GM23338 (cell line): Measurements from ENCODE around the gene MYO19. TPM values are rescaled to one million over a fixed set of nuclear protein-coding genes. Genes with fewer than 3 reads are reported as not detected.

Experiments
- ATAC-seq: fragments of 200-7000 bp; cut with Tn5 transposase; 3 replicates; pipeline ENCODE4 v1.9.1; 2020
- DNase-seq: peaks from one replicate; pipeline ENCODE4 v3.0.0-alpha.2; 2015; ENCODE audit warnings: low spot score
- H2AFZ ChIP-seq: fragments of 200-600 bp; sonication (generic); 2 replicates; pipeline ENCODE4 v1.8.0; 2016; ENCODE audit warnings: antibody characterized with exemption, mild to moderate bottlenecking, moderate library complexity
- H3F3A ChIP-seq: fragments of 200-600 bp; sonication (generic); replicated peaks from 2 replicates; pipeline ENCODE4 v1.8.0; 2017; ENCODE audit warnings: antibody characterized with exemption, mixed run types, low read depth
- H3K27ac ChIP-seq: fragments of 200-600 bp; sonication (generic); 2 replicates; pipeline ENCODE4 v1.6.1; 2016; ENCODE audit warnings: low read depth
- H3K27me3 ChIP-seq: fragments of 200-600 bp; sonication (generic); 2 replicates; pipeline ENCODE4 v1.8.0; 2016; ENCODE audit warnings: mild to moderate bottlenecking, mixed run types, moderate library complexity; ENCODE audit not compliant: insufficient read depth
- H3K36me3 ChIP-seq: fragments of 200-600 bp; sonication (generic); 2 replicates; pipeline ENCODE4 v1.8.0; 2016; ENCODE audit warnings: mild to moderate bottlenecking; ENCODE audit not compliant: insufficient read depth
- H3K4me1 ChIP-seq: fragments of 200-600 bp; sonication (generic); 2 replicates; pipeline ENCODE4 v1.8.0; 2016; ENCODE audit warnings: mild to moderate bottlenecking, moderate library complexity; ENCODE audit not compliant: insufficient read depth
- H3K4me2 ChIP-seq: fragments of 200-600 bp; sonication (generic); 2 replicates; pipeline ENCODE4 v1.7.1; 2017; ENCODE audit warnings: mixed run types
- H3K4me3 ChIP-seq: fragments of 200-600 bp; sonication (generic); 2 replicates; pipeline ENCODE4 v1.6.1; 2016; ENCODE audit warnings: mixed run types
- H3K79me2 ChIP-seq: fragments of 200-600 bp; sonication (generic); replicated peaks from 2 replicates; pipeline ENCODE4 v1.8.0; 2017; ENCODE audit warnings: mild to moderate bottlenecking; ENCODE audit not compliant: insufficient read depth
- H3K9me2 ChIP-seq: fragments of 200-600 bp; sonication (generic); 2 replicates; pipeline ENCODE4 v1.8.0; 2017; ENCODE audit not compliant: insufficient read depth
- H4K20me1 ChIP-seq: fragments of 200-600 bp; sonication (generic); replicated peaks from 2 replicates; pipeline ENCODE4 v1.8.0; 2017; ENCODE audit warnings: mild to moderate bottlenecking; ENCODE audit not compliant: insufficient read depth
- H3K27ac Mint-ChIP-seq: 2 replicates; pipeline ENCODE4 v1.8.0; 2020; ENCODE audit warnings: inconsistent platforms, mild to moderate bottlenecking, moderate library complexity, mixed read lengths
- H3K27me3 Mint-ChIP-seq: 3 replicates; pipeline ENCODE4 v1.8.0; 2022; ENCODE audit warnings: low read depth, mild to moderate bottlenecking, moderate library complexity, mixed read lengths, inconsistent platforms; ENCODE audit not compliant: insufficient read depth, poor library complexity
- H3K36me3 Mint-ChIP-seq: 3 replicates; pipeline ENCODE4 v1.8.0; 2021; ENCODE audit warnings: low read depth, mild to moderate bottlenecking, inconsistent platforms, moderate library complexity, mixed read lengths
- H3K4me1 Mint-ChIP-seq: 3 replicates; pipeline ENCODE4 v1.8.0; 2020; ENCODE audit warnings: mild to moderate bottlenecking, inconsistent platforms, mixed read lengths
- H3K4me3 Mint-ChIP-seq: 3 replicates; pipeline ENCODE4 v1.8.0; 2021; ENCODE audit warnings: moderate library complexity, mild to moderate bottlenecking, inconsistent platforms, mixed read lengths
- H3K9me3 Mint-ChIP-seq: 3 replicates; pipeline ENCODE4 v1.8.0; 2020; ENCODE audit warnings: moderate library complexity, mild to moderate bottlenecking, inconsistent platforms, mixed read lengths
- CREB1 ChIP-seq: fragments of 250-450 bp; sonication (Bioruptor Pico); IDR thresholded peaks from 2 replicates; pipeline ENCODE4 v1.5.0; 2020; ENCODE audit warnings: low read depth, mild to moderate bottlenecking, moderate library complexity
- EZH2 ChIP-seq: fragments of 200-600 bp; sonication (generic); IDR thresholded peaks from one replicate; pipeline ENCODE4 v1.8.0; 2017; ENCODE audit warnings: antibody characterized with exemption, mild to moderate bottlenecking, low read depth; ENCODE audit not compliant: unreplicated experiment
- EZH2phosphoT487 ChIP-seq: fragments of 200-600 bp; sonication (generic); IDR thresholded peaks from one replicate; pipeline ENCODE4 v1.8.1; 2018; ENCODE audit warnings: antibody characterized with exemption; ENCODE audit not compliant: unreplicated experiment
- JUNB ChIP-seq: IDR thresholded peaks from one replicate; pipeline ENCODE4 v1.6.1; 2016; ENCODE audit warnings: antibody characterized with exemption; ENCODE audit not compliant: unreplicated experiment
- NANOG ChIP-seq: IDR thresholded peaks from 2 replicates; pipeline ENCODE4 v1.6.1; 2016; ENCODE audit warnings: antibody characterized with exemption, borderline replicate concordance
- POLR2AphosphoS5 ChIP-seq: IDR thresholded peaks from 2 replicates; pipeline ENCODE4 v1.6.1; 2016; ENCODE audit warnings: antibody characterized with exemption, low read depth
- STAT1 ChIP-seq: IDR thresholded peaks from one replicate; pipeline ENCODE4 v1.6.1; 2016; ENCODE audit warnings: antibody characterized with exemption; ENCODE audit not compliant: unreplicated experiment
- ZNF114 ChIP-seq: fragments of 250-450 bp; sonication (Bioruptor Pico); IDR thresholded peaks from 2 replicates; pipeline ENCODE4 v1.5.0; 2020; ENCODE audit warnings: mild to moderate bottlenecking, moderate library complexity
- ZNF331 ChIP-seq: fragments of 250-450 bp; sonication (Bioruptor Pico); IDR thresholded peaks from 2 replicates; pipeline ENCODE4 v1.5.0; 2020; ENCODE audit warnings: low read depth, mild to moderate bottlenecking, moderate library complexity
- polyA plus RNA-seq: library from polyadenylated mRNA; unstranded; fragments of >200 nt; fragmentation: Nextera tagmentation; extraction: Ambion mirVana; gene quantifications from 2 replicates; pipeline ENCODE4 v1.2.1, GENCODE V29; 2016
- total RNA-seq: library from RNA; depleted of rRNA; stranded (reverse); fragments of >200 nt; shearing (Covaris generic); gene quantifications from 2 replicates; pipeline ENCODE4 v1.2.3, GENCODE V29; 2014
- TF ChIP-seq, protein P1 (sequence below), 2 experiments: fragments of 200-600 bp in 1 of 2; sonication (generic) in 1 of 2; conservative IDR thresholded peaks; 2 replicates each; pipeline versions ENCODE4 v1.5.1 to v1.6.1; 2016 to 2017; ENCODE audit warnings: antibody characterized with exemption in 2 of 2, low read depth in 2 of 2, mild to moderate bottlenecking in 2 of 2, moderate library complexity in 1 of 2
- TF ChIP-seq, protein P2 (sequence below): IDR thresholded peaks from 2 replicates; pipeline ENCODE4 v1.6.1; 2016; ENCODE audit warnings: antibody characterized with exemption
- TF ChIP-seq, protein P3 (sequence below): IDR thresholded peaks from one replicate; pipeline ENCODE4 v1.6.1; 2018; ENCODE audit warnings: antibody characterized with exemption; ENCODE audit not compliant: unreplicated experiment
- TF ChIP-seq, protein P4 (sequence below): fragments of 250-450 bp; sonication (Bioruptor Pico); IDR thresholded peaks from 2 replicates; pipeline ENCODE4 v1.5.0; 2020; ENCODE audit warnings: mild to moderate bottlenecking, moderate library complexity

Gene MYO19
- total and polyA plus RNA-seq, 2 experiments from 2014 or later = 37.9 to 150 TPM

DNA sequence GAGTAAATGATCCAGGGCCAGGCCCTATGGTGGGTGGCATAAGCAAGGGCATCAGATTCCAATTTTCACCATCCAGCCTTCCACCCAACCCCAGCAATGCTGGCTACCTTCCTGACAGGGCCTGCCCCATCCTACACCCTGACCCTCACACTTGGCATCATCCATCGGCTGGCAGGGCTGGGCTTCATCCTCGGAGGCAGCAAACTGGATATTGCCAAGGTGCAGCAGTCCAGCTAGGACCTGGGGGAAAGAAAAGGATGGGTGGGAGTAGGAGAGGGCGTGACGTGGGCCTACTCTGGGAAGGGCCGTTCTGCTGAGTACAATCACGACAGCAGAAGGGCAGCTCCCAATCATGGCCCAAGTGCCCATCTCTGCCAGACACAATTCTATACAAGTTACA lies 23.5 kb downstream of the MYO19 start:
- no peaks in the 10 kb centered on the region for H3K79me2 ChIP-seq
- no peak for TF ChIP-seq ZNF114 (CRISPR knock-in tag)
- TF ChIP-seq STAT1 = no peak
- no peak for TF ChIP-seq JUNB
- no peak for TF ChIP-seq EZH2phosphoT487
- TF ChIP-seq, protein P1, sequence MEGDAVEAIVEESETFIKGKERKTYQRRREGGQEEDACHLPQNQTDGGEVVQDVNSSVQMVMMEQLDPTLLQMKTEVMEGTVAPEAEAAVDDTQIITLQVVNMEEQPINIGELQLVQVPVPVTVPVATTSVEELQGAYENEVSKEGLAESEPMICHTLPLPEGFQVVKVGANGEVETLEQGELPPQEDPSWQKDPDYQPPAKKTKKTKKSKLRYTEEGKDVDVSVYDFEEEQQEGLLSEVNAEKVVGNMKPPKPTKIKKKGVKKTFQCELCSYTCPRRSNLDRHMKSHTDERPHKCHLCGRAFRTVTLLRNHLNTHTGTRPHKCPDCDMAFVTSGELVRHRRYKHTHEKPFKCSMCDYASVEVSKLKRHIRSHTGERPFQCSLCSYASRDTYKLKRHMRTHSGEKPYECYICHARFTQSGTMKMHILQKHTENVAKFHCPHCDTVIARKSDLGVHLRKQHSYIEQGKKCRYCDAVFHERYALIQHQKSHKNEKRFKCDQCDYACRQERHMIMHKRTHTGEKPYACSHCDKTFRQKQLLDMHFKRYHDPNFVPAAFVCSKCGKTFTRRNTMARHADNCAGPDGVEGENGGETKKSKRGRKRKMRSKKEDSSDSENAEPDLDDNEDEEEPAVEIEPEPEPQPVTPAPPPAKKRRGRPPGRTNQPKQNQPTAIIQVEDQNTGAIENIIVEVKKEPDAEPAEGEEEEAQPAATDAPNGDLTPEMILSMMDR (conservative IDR thresholded peaks at IDR 0.05; ENCODE audit: low read depth in 2 of 2) = no peak
- TF ChIP-seq EZH2 = no peak
- TF ChIP-seq, protein P2, sequence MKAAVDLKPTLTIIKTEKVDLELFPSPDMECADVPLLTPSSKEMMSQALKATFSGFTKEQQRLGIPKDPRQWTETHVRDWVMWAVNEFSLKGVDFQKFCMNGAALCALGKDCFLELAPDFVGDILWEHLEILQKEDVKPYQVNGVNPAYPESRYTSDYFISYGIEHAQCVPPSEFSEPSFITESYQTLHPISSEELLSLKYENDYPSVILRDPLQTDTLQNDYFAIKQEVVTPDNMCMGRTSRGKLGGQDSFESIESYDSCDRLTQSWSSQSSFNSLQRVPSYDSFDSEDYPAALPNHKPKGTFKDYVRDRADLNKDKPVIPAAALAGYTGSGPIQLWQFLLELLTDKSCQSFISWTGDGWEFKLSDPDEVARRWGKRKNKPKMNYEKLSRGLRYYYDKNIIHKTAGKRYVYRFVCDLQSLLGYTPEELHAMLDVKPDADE = no peak
- TF ChIP-seq, protein P3, sequence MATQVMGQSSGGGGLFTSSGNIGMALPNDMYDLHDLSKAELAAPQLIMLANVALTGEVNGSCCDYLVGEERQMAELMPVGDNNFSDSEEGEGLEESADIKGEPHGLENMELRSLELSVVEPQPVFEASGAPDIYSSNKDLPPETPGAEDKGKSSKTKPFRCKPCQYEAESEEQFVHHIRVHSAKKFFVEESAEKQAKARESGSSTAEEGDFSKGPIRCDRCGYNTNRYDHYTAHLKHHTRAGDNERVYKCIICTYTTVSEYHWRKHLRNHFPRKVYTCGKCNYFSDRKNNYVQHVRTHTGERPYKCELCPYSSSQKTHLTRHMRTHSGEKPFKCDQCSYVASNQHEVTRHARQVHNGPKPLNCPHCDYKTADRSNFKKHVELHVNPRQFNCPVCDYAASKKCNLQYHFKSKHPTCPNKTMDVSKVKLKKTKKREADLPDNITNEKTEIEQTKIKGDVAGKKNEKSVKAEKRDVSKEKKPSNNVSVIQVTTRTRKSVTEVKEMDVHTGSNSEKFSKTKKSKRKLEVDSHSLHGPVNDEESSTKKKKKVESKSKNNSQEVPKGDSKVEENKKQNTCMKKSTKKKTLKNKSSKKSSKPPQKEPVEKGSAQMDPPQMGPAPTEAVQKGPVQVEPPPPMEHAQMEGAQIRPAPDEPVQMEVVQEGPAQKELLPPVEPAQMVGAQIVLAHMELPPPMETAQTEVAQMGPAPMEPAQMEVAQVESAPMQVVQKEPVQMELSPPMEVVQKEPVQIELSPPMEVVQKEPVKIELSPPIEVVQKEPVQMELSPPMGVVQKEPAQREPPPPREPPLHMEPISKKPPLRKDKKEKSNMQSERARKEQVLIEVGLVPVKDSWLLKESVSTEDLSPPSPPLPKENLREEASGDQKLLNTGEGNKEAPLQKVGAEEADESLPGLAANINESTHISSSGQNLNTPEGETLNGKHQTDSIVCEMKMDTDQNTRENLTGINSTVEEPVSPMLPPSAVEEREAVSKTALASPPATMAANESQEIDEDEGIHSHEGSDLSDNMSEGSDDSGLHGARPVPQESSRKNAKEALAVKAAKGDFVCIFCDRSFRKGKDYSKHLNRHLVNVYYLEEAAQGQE = no peak
- TF ChIP-seq, protein P4, sequence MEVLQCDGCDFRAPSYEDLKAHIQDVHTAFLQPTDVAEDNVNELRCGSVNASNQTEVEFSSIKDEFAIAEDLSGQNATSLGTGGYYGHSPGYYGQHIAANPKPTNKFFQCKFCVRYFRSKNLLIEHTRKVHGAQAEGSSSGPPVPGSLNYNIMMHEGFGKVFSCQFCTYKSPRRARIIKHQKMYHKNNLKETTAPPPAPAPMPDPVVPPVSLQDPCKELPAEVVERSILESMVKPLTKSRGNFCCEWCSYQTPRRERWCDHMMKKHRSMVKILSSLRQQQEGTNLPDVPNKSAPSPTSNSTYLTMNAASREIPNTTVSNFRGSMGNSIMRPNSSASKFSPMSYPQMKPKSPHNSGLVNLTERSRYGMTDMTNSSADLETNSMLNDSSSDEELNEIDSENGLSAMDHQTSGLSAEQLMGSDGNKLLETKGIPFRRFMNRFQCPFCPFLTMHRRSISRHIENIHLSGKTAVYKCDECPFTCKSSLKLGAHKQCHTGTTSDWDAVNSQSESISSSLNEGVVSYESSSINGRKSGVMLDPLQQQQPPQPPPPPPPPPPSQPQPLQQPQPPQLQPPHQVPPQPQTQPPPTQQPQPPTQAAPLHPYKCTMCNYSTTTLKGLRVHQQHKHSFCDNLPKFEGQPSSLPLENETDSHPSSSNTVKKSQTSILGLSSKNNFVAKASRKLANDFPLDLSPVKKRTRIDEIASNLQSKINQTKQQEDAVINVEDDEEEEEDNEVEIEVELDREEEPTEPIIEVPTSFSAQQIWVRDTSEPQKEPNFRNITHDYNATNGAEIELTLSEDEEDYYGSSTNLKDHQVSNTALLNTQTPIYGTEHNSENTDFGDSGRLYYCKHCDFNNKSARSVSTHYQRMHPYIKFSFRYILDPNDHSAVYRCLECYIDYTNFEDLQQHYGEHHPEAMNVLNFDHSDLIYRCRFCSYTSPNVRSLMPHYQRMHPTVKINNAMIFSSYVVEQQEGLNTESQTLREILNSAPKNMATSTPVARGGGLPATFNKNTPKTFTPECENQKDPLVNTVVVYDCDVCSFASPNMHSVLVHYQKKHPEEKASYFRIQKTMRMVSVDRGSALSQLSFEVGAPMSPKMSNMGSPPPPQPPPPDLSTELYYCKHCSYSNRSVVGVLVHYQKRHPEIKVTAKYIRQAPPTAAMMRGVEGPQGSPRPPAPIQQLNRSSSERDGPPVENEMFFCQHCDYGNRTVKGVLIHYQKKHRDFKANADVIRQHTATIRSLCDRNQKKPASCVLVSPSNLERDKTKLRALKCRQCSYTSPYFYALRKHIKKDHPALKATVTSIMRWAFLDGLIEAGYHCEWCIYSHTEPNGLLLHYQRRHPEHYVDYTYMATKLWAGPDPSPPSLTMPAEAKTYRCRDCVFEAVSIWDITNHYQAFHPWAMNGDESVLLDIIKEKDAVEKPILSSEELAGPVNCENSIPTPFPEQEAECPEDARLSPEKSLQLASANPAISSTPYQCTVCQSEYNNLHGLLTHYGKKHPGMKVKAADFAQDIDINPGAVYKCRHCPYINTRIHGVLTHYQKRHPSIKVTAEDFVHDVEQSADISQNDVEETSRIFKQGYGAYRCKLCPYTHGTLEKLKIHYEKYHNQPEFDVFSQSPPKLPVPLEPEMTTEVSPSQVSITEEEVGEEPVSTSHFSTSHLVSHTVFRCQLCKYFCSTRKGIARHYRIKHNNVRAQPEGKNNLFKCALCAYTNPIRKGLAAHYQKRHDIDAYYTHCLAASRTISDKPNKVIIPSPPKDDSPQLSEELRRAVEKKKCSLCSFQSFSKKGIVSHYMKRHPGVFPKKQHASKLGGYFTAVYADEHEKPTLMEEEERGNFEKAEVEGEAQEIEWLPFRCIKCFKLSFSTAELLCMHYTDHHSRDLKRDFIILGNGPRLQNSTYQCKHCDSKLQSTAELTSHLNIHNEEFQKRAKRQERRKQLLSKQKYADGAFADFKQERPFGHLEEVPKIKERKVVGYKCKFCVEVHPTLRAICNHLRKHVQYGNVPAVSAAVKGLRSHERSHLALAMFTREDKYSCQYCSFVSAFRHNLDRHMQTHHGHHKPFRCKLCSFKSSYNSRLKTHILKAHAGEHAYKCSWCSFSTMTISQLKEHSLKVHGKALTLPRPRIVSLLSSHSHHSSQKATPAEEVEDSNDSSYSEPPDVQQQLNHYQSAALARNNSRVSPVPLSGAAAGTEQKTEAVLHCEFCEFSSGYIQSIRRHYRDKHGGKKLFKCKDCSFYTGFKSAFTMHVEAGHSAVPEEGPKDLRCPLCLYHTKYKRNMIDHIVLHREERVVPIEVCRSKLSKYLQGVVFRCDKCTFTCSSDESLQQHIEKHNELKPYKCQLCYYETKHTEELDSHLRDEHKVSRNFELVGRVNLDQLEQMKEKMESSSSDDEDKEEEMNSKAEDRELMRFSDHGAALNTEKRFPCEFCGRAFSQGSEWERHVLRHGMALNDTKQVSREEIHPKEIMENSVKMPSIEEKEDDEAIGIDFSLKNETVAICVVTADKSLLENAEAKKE = no peak
- no peak for TF ChIP-seq NANOG
- no peak for TF ChIP-seq POLR2AphosphoS5
- TF ChIP-seq CREB1 (CRISPR knock-in tag) = no peak
- no peak for TF ChIP-seq ZNF331 (CRISPR knock-in tag)
- Mint-ChIP-seq H3K36me3 (peaks cover 94% of the 10 kb centered on the region), H3K27ac (no peak overlapping the region), H3K4me1 (no peaks in the 10 kb centered on the region), H3K9me3 (no peaks in the 10 kb centered on the region), H3K4me3 (no peak overlapping the region), H3K27me3 (peaks cover 9% of the 10 kb centered on the region)
- H3K36me3 ChIP-seq = peaks cover 6% of the 10 kb centered on the region; the same call in 1 of the 2 replicates
- no peak overlapping the region for H3K4me2 ChIP-seq
- ATAC-seq = no peak
- DNase-seq = no peak
- no peaks in the 10 kb centered on the region for H3K4me1 ChIP-seq
- H3K27me3 ChIP-seq = no peaks in the 10 kb centered on the region
- no peaks in the 10 kb centered on the region for H3F3A ChIP-seq
- H2AFZ ChIP-seq = no peak overlapping the region
- H3K9me2 ChIP-seq = no peaks in the 10 kb centered on the region
- no peak overlapping the region for H3K4me3 ChIP-seq
- no peak overlapping the region for H3K27ac ChIP-seq
- peaks cover 4% of the 10 kb centered on the region for H4K20me1 ChIP-seq
